Activated naive CD4-positive, alpha-beta T cell treated with anti-CD3 and anti-CD28 coated beads, Interleukin-2, amount 10 ng/mL, durations not matched to agents 7 days and 5 days (primary cell): ENCODE measurements around the gene LMLN.
A peak's percentile ranks its signal among the peaks of the same experiment; 100 is the strongest.
"Not testable (repeated sequence)": the region's sequence is repeated elsewhere in the genome, so short reads cannot be mapped to it uniquely, and the experiment has no call there.

Source experiments
- CTCF ChIA-PET: fragments of 350-600 bp; sonication (Branson Sonifier 250); formaldehyde crosslinking; loops from one replicate; lab custom pipeline; 2021; ENCODE audit warnings: antibody characterized with exemption; lab: Charles Lee
- DNase-seq: peaks from one replicate; pipeline ENCODE4 v3.0.0-alpha.2; 2020
- H3K27ac Mint-ChIP-seq: one replicate; pipeline ENCODE4 v1.8.0; 2021; ENCODE audit warnings: mild to moderate bottlenecking, moderate library complexity, mixed read lengths
- H3K27me3 Mint-ChIP-seq: one replicate; pipeline ENCODE4 v1.8.0; 2021; ENCODE audit warnings: mild to moderate bottlenecking, mixed read lengths
- H3K36me3 Mint-ChIP-seq: one replicate; pipeline ENCODE4 v1.8.0; 2021; ENCODE audit warnings: mixed read lengths
- H3K4me1 Mint-ChIP-seq: one replicate; pipeline ENCODE4 v1.8.0; 2021; ENCODE audit warnings: mixed read lengths
- H3K4me3 Mint-ChIP-seq: one replicate; pipeline ENCODE4 v1.8.0; 2021; ENCODE audit warnings: mild to moderate bottlenecking, moderate library complexity, mixed read lengths
- H3K9me3 Mint-ChIP-seq: one replicate; pipeline ENCODE4 v1.8.0; 2021; ENCODE audit warnings: mixed read lengths

Gene LMLN

DNA sequence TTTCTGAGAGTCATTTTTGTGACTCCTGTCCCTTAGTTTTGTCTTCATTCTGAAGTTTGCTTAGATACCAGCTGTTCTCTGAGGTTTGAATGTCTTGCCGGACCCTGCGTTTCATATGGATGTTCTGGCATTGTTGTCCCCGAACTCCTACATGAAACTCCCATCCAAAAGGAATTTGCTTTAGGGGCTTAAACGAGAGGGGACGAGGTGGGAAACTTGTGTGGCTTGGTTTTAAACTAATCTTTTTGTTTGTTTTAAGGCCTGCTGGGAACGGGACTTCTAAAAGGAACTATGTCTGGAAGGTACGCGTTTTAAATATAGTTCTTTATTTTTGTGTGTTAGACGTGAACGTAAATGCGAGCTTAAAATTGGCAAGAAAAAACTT is 9.3 kb upstream of the LMLN start:
- peaks cover 5% of the 10 kb centered on the region for H3K27me3 Mint-ChIP-seq
- no peaks in the 10 kb centered on the region for H3K9me3 Mint-ChIP-seq
- H3K36me3 Mint-ChIP-seq, result peaks cover 47% of the 10 kb centered on the region
- peaks cover 48% of the 10 kb centered on the region for H3K4me1 Mint-ChIP-seq
- peak overlapping the region; percentile 97 for H3K27ac Mint-ChIP-seq
- DNase-seq, result no peak
- peak overlapping the region; percentile 93 for H3K4me3 Mint-ChIP-seq
- CTCF ChIA-PET, result interaction anchor here (1.0 kb wide), 1 partner anchor 129 kb away, joined by 3 read pairs; no protein-coding TSS in a partner anchor

DNA sequence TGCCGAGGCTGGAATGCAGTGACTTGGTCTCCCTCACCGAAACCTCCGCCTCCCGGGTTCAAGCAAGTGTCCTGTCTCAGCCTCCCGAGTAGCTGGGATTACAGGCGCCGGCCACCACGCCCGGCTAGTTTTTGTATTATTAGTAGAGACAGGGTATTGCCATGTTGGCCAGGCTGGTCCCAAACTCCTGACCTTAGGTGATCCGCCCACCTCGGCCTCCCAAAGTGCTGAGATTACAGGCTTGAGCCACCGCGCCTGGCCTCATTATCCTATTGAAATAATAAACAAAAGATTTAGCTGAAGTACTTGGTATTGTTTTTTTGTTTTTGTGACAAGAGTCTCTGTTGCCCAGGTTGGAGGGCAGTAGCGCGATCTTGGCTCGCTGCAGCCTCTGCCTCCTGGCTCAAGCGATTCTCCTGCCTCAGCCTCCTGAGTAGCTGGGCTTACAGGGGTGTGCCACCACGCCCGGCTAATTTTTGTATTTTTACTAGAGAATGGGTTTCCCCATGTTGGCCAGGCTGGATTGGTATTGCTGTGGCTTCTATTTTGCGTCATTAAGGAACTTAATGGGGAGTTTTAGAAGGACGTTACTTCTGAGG is 8.5 kb upstream of the LMLN start:
- Mint-ChIP-seq H3K36me3 (peaks cover 54% of the 10 kb centered on the region), H3K27ac (peak overlapping the region; percentile 97), H3K4me3 (peak overlapping the region; percentile 93), H3K27me3 (peaks cover 5% of the 10 kb centered on the region), H3K9me3 (no peaks in the 10 kb centered on the region), H3K4me1 (peaks cover 48% of the 10 kb centered on the region)
- CTCF ChIA-PET, result interaction anchor here (1.0 kb wide), 1 partner anchor 129 kb away, joined by 3 read pairs; no protein-coding TSS in a partner anchor
- DNase-seq, result no peak

DNA sequence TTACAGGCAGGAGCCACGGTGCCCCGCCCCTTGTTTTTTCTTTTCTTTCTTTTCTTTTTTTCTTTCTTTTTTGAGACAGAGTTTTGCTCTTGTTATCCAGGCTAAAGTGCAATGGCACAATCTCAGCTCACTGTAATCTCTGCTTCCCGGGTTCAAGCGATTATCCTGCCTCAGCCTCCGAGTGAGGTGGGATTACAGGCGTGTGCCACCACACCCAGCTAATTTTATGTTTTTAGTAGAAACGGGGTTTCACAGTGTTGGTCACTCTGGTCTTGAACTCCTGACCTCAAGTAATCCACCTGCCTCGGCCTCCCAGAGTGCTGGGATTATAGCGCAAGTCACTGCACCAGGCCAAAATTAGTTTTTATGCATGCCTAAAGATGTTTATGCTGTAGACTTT is 7.6 kb upstream of the LMLN start:
- H3K4me3 Mint-ChIP-seq, result peak overlapping the region; percentile 30
- H3K9me3 Mint-ChIP-seq, result no peaks in the 10 kb centered on the region
- peaks cover 2% of the 10 kb centered on the region for H3K27me3 Mint-ChIP-seq
- H3K36me3 Mint-ChIP-seq, result peaks cover 64% of the 10 kb centered on the region
- no peak for DNase-seq
- CTCF ChIA-PET, result no interaction called here
- H3K27ac Mint-ChIP-seq, result no peak overlapping the region
- H3K4me1 Mint-ChIP-seq, result peaks cover 57% of the 10 kb centered on the region

DNA sequence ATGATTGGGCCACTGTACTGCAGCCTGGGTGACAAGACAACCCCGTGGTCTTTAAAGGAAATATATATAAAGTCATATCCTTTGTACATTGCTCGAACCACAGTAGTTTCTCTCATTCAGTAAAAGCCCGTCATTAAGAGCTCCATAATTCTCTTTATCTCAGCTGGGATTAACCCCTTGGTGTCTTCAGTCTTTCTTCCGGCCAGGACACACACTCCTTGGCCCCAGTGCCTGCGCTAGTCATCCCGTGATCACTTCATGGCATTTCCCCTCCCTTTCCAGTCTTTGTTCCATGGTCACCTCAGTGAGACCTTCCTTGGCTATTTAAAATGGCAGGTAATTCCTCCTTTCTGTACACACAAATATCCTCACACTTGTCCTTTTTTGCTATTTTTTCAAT is 6.7 kb upstream of the LMLN start:
- H3K4me1 Mint-ChIP-seq, result peaks cover 65% of the 10 kb centered on the region
- H3K36me3 Mint-ChIP-seq, result peaks cover 70% of the 10 kb centered on the region
- H3K27ac Mint-ChIP-seq, result peak overlapping the region; percentile 58
- H3K4me3 Mint-ChIP-seq, result peak overlapping the region; percentile 30
- CTCF ChIA-PET, result no interaction called here
- DNase-seq, result no peak
- H3K27me3 Mint-ChIP-seq, result no peaks in the 10 kb centered on the region
- no peaks in the 10 kb centered on the region for H3K9me3 Mint-ChIP-seq

DNA sequence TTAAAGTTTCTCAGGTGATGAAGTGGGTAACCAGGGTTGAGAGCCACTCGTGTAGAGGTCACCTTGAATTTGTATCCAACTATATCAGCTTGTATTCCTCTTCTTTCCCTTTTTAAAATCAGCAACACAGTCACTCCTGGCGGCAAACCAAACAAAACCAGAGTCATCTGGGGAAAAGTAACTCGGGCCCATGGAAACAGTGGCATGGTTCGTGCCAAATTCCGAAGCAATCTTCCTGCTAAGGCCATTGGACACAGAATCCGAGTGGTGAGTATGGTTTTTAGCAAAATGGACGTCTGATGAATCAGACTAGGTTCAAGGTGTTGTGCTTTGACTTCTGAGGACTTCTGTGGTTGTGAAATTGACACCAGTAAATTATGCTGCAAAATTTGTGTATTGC is 6.1 kb upstream of the LMLN start:
- no peaks in the 10 kb centered on the region for H3K27me3 Mint-ChIP-seq
- H3K9me3 Mint-ChIP-seq, result no peaks in the 10 kb centered on the region
- peaks cover 70% of the 10 kb centered on the region for H3K4me1 Mint-ChIP-seq
- DNase-seq, result no peak
- H3K4me3 Mint-ChIP-seq, result no peak overlapping the region
- H3K36me3 Mint-ChIP-seq, result peaks cover 73% of the 10 kb centered on the region
- CTCF ChIA-PET, result no interaction called here
- no peak overlapping the region for H3K27ac Mint-ChIP-seq

DNA sequence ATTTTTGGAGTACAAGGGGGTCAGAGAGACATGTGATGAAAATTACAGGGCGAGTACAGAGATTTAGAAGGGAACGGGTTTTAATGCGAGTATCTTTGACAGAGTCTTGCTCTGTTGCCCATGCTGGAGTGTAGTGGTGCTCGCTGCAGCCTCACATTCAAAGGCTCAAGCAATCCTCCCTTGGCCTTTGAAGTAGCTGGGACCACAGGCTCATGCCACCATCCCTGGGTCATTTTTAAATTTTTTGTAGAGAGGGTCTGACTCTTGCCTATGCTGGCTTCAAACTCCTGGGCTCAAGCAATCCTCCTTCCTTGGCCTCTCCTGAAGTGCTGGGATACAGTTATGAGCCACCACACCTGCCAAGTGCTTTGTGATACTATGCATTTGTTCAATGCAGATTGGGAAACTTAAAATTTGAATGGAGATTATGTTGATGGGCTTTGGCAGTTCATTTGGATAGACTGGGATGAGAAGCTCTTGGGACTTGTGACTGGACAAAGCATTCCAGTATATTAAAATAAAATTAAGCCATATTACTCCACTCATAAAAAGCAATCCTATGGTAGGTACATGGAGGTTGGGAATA is 4.0 kb upstream of the LMLN start:
- Mint-ChIP-seq H3K9me3 (no peaks in the 10 kb centered on the region), H3K4me1 (peaks cover 73% of the 10 kb centered on the region), H3K27me3 (no peaks in the 10 kb centered on the region), H3K4me3 (no peak overlapping the region), H3K27ac (no peak overlapping the region), H3K36me3 (peaks cover 71% of the 10 kb centered on the region)
- CTCF ChIA-PET, result no interaction called here
- DNase-seq, result no peak

DNA sequence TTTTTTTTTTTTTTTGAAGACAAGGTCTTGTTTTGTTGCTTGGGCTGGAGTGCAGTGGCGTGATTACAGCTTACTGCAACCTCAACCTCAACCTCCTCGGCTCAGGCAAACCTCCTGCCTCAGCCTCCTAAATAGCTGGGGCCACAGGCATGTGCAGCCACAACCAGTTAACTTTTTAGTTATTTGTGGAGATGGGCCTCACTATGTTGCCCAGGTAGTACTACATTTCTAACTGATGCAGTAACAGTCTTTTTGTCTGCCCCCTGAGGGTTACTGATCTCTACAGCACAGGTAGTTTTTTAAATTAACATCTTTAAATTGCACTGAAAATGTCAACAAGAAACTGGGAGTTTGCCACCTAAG is 3.4 kb upstream of the LMLN start:
- Mint-ChIP-seq H3K36me3 (peaks cover 66% of the 10 kb centered on the region), H3K27ac (no peak overlapping the region), H3K9me3 (no peaks in the 10 kb centered on the region), H3K4me3 (no peak overlapping the region), H3K27me3 (no peaks in the 10 kb centered on the region), H3K4me1 (peaks cover 74% of the 10 kb centered on the region)
- CTCF ChIA-PET, result no interaction called here
- DNase-seq, result no peak

DNA sequence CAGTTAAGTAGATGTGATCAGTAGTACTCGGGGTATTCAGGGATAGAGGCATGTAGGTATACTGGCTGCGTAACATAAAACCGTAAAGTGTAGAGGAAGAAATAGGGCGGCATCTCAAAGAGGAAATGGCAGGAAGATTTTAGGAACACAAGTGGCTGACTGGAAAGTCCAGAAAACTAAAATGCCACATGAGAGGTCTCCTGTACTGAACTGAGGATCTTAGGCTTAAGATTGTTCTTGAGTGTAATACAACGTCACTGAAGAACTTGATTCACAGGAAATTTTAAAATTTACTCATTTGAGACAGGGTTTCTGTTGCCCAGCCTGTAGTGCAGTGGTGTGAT is 2.3 kb upstream of the LMLN start:
- peaks cover 58% of the 10 kb centered on the region for H3K36me3 Mint-ChIP-seq
- peaks cover 76% of the 10 kb centered on the region for H3K4me1 Mint-ChIP-seq
- CTCF ChIA-PET, result interaction anchor here (0.5 kb wide), 1 partner anchor 1883 kb away, joined by 4 read pairs; no protein-coding TSS in a partner anchor
- no peak overlapping the region for H3K27ac Mint-ChIP-seq
- no peak for DNase-seq
- no peak overlapping the region for H3K4me3 Mint-ChIP-seq
- no peaks in the 10 kb centered on the region for H3K27me3 Mint-ChIP-seq
- H3K9me3 Mint-ChIP-seq, result no peaks in the 10 kb centered on the region

DNA sequence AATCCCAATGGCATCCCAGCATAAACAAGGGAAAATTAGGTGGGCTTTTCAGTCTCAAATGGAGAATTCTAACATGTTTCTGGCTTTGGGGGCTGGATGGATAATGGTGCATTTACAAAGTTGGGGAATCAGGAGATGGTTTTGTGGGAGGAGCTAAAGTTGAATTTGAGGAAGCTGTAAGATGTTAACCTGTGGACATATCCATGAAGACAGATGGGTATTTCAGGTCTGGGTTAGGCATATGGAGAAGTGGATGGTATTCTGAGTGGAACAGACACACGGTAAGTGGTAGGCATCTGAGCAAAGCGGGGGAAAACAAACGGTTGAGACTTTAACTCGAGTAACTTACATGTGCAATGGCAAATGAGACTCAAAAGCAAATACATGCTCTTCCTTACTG is 1.7 kb upstream of the LMLN start:
- Mint-ChIP-seq H3K4me3 (peak overlapping the region; percentile 76), H3K27me3 (peaks cover 4% of the 10 kb centered on the region), H3K27ac (peak overlapping the region; percentile 29), H3K4me1 (peaks cover 73% of the 10 kb centered on the region), H3K36me3 (peaks cover 53% of the 10 kb centered on the region), H3K9me3 (no peaks in the 10 kb centered on the region)
- no peak for DNase-seq
- CTCF ChIA-PET, result interaction anchor here (1.7 kb wide), 1 partner anchor 122 kb away, joined by 5 read pairs; no protein-coding TSS in a partner anchor

DNA sequence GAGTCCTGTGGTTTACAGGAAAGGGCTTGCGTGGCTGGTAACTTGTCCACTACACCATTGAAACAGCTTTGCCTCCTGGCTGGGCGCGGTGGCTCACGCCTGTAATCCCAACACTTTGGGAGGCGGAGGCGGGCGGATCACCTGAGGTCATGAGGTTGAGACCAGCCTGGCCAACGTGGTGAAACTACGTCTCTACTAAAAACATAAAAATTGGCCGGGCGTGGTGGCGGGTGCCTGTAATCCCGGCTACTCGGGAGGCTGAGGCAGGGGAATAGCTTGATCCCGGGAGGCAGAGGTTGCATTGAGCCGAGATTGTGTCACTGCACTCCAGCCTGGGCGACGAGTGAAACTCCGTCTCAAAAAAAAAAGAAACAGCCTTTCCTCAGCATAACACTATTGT is 1.2 kb upstream of the LMLN start:
- CTCF ChIA-PET, result interaction anchor here (1.7 kb wide), 1 partner anchor 121 kb away, joined by 5 read pairs; no protein-coding TSS in a partner anchor
- peak overlapping the region; percentile 76 for H3K4me3 Mint-ChIP-seq
- H3K36me3 Mint-ChIP-seq, result peaks cover 48% of the 10 kb centered on the region
- H3K9me3 Mint-ChIP-seq, H3K27me3 Mint-ChIP-seq, DNase-seq: not testable (repeated sequence)
- H3K27ac Mint-ChIP-seq, result peak overlapping the region; percentile 95
- H3K4me1 Mint-ChIP-seq, result peaks cover 68% of the 10 kb centered on the region

DNA sequence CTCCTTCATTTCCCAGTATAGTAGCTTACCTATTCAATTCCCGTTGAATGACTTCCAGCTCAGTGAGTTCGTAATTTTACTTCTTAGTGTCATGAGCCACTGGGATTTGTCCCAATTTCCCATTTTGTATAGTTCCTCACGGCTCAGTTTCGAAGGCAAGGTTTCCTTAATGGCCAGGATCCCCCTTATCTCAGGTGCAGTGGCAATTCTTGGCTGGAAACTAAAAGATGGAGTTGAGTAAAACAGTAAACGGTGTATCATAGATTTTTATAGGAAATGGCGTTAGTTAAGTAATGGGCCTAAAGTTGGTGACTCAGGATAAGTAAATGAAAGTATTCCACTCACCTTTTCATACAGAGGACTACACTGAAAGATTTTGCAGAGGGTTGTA is 522 bp upstream of the LMLN start:
- H3K27ac Mint-ChIP-seq, result peak overlapping the region; percentile 95
- H3K4me3 Mint-ChIP-seq, result peak overlapping the region; percentile 76
- peaks cover 4% of the 10 kb centered on the region for H3K27me3 Mint-ChIP-seq
- peaks cover 62% of the 10 kb centered on the region for H3K4me1 Mint-ChIP-seq
- DNase-seq, result no peak
- CTCF ChIA-PET, result interaction anchor here (1.7 kb wide), 1 partner anchor 121 kb away, joined by 5 read pairs; no protein-coding TSS in a partner anchor
- no peaks in the 10 kb centered on the region for H3K9me3 Mint-ChIP-seq
- peaks cover 42% of the 10 kb centered on the region for H3K36me3 Mint-ChIP-seq

DNA sequence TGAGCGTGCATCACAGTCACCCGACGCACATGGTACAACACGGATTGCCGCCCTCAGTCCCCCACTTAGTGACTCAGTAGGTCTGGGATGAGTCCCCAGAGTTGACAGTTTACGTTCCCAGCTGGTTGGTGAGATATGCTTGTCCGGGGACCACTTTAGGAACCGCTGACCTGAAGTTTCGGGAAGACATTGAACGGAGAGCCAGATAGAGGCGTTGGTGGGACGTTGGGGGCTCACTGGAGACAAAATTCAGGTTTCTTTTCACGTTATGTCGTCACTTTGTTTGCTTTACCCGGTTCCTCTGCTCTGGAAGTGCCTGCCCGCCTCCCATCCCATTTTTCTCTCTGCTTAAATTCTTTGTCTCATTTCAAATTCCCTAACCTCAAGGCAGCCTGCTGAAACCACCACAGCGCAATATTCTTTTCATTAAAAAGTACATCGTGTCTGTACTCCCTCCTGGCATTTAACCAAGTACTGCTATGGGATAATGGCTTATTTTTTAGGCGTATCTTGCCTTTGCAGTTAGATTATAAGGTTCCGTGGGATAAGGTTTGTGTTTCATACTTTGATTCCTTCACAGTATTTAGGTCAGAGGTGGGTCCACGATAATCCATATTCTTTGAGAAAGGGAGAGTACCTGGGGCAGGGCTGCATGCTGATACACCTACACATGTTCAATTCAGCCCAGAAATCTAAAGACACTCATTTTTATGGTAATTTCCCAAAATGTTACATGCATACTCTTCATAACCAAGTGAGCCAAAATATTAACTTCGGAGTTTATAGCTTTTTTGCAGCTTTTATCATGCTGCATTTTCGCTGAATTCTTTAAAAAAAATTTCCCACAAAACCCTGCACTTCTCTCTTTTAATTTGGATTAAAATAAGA is 921 bp downstream of the LMLN start:
- H3K4me1 Mint-ChIP-seq, result peaks cover 57% of the 10 kb centered on the region

DNA sequence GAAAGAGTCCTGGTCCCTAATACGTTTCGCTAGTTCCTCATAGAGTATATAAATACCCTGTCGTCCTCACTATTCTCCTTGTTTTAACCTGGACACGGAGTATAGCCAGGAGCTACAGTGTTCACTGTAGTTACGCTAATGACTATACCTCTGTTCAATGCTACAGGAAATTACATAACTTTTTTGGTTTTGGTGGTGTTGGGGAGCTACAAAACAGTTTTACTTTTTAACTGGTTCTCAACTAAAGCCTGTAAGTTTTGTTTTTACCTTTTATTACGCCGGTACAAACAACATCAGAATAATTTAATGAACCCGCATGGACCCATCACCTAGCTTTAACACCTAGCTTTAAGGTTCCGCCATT is 1.5 kb downstream of the LMLN start:
- Mint-ChIP-seq H3K4me1 (peaks cover 57% of the 10 kb centered on the region), H3K36me3 (peaks cover 24% of the 10 kb centered on the region), H3K4me3 (peak overlapping the region; percentile 72), H3K9me3 (no peaks in the 10 kb centered on the region), H3K27ac (peak overlapping the region; percentile 70), H3K27me3 (peaks cover 4% of the 10 kb centered on the region)
- no peak for DNase-seq
- CTCF ChIA-PET, result interaction anchor here (1.1 to 1.3 kb wide), 2 partner anchors 37 to 119 kb away, joined by 3 to 4 read pairs; no protein-coding TSS in a partner anchor

More for the DNA sequence above, 921 bp downstream of the LMLN start:
- no peak for DNase-seq
- peak overlapping the region; percentile 95 for H3K27ac Mint-ChIP-seq
- peaks cover 4% of the 10 kb centered on the region for H3K27me3 Mint-ChIP-seq
- H3K4me3 Mint-ChIP-seq, result peak overlapping the region; percentile 76
- no peaks in the 10 kb centered on the region for H3K9me3 Mint-ChIP-seq
- CTCF ChIA-PET, result interaction anchor here (1.3 kb wide), 1 partner anchor 120 kb away, joined by 4 read pairs; no protein-coding TSS in a partner anchor
- H3K36me3 Mint-ChIP-seq, result peaks cover 30% of the 10 kb centered on the region

DNA sequence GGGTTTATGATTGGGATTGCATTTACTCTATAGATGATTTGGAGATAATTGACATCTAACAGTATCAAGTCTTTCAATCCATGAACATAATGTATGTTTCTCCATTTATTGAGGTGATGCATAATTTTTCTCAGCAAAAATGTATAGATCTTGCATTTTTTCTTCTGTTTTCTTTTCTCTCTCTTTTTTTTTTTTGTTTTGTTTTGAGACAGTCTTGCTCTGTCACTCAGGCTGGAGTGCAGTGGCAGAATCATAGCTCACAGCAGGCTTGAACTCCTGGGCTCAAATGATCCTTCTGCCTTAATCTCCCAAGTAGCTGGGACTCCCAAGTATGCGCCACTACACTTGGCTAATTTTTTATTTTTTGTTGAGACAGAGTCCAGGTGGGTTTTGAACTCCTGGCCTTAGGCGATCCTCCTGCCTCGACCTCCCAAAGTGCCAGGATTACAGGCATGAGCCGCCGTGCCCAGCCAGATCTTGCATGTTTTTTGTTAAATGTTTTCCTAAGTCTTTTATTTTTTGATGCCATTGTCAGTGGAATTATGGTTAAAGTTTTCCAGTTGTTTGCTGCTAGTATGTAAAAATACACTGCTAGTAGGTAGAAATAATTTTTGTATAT is 3.1 kb downstream of the LMLN start:
- CTCF ChIA-PET, result no interaction called here
- DNase-seq, result no peak
- no peak overlapping the region for H3K27ac Mint-ChIP-seq
- no peak overlapping the region for H3K4me3 Mint-ChIP-seq
- peaks cover 14% of the 10 kb centered on the region for H3K36me3 Mint-ChIP-seq
- peaks cover 4% of the 10 kb centered on the region for H3K27me3 Mint-ChIP-seq
- peaks cover 8% of the 10 kb centered on the region for H3K9me3 Mint-ChIP-seq
- peaks cover 42% of the 10 kb centered on the region for H3K4me1 Mint-ChIP-seq
